NOMO-1 treated with dmso at 0.1 percent for 144 hours (cell line): ENCODE measurements around the gene GFPT2.

Source experiments
- DNase-seq: peaks from one replicate; lab custom pipeline; 2025; ENCODE audit not compliant: unreplicated experiment; lab: John Stamatoyannopoulos, UW

Gene GFPT2

DNA sequence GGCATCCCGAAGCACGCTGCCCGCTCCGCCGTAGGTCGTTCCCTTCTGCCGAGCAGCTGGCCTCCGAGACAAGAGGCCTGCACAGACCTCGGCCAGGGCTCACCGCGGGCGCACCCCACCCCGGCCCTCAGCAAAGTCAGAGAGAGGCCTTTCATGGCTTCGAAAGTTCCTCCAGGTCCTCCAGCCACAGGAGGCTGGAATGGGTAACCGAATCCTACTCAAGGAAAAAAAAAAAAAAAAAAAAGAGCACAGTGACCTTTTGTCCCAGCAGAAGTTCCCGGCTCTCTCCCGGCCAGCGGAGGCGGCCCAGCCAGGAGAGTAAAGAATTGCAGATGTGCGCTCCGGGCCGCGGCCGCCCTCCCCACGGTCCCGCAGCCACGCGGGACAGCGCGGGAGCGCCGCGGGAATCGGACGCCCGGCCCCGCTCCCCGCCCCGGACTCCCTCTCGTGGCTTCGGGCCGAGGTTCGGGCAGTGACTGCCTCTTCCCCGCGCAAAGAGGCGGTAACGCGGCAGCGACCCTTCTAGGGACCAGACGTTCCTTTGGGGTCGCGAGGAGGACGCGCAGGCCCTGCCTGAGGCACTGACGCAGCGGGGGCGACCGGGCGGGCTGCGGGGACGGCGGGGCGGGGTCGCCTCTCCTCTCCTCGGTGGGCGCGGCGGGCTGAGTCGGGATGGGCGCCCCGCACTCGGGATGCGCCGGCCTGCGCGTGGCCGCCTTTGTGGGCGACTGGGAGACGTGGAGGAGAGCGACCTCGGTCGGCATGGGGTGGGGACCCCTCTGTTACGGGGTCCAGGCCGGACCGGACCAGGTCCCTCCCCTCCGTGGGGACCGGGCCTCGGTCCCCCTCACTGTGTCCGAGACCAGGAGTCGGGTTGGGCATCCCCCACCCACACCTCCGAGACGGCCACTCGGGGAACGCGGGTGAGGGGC, 754 bp downstream of the GFPT2 start:
- DNase-seq = no peak

DNA sequence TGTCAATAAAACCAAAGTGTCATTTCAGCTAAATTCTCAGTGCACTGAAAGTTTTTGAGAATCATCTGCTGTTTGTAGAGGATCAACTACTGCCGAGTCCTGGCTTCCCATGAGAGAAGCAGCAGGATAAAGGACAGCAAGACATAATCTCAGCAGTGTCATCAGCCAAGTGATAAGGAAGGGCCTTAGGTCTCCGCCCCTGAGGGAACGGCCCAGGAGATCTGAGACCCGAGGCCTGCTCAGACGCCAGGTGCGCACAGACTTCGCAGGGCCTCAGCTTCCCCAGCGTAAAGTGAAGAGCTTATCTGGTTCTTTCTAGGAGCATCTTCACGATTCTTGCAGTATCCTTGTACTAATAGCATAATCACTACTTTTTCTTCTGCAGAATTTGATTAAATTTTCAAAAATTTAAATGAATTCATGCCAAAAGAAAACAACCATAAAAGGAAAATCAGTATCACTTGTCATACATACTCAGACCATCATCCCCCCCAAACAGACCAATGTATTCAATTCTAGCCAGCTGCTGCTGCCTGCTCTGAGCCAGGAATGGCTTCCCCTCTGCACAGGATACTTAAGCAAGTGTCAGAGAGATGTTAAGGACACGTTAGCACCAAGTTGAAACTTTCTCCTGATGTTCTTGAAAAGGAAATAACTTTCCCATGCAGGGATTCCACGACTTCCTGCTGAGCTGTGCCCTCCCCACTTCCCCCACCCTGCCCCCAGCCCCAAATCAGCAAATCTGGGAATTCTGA, 2.2 kb downstream of the GFPT2 start:
- DNase-seq = no peak

DNA sequence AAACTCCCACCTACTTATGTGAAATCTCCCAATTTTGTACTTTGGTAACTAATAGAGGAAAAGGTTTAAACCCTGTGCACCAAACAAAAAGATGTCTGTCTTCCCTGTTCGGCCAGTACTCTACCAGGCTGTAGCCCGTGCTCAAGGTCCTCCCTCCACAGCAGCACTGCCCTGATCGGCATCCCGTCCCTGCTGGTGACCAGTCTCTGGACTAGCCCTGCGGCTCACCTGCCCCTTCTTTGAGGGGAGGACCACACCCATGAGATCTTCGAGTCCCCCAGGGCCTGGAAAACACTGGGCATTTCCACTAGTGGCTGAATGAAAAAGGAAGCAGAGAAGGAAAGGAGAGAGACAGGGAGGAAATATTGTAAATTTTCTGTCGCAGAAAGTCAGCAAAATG, 2.8 kb downstream of the GFPT2 start:
- no peak for DNase-seq

DNA sequence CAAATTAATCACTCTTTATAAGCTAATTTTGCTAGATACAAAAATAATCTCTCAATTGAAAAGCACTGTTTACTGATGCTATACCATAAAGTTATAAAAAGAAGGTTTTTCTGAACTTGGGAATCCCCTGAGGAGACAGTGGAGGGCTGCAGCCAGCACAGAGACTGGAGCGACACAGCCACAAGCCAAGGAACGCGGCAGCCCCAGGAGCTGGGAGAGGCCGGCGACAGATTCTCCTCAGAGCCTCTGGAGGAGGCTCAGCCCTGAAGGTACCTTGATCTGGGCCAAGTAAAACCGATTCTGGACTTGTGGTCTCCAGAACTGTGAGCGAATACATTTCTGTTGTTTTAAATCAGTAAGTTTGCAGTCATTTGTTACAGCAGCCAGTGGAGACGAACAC, 3.7 kb downstream of the GFPT2 start:
- DNase-seq = no peak

DNA sequence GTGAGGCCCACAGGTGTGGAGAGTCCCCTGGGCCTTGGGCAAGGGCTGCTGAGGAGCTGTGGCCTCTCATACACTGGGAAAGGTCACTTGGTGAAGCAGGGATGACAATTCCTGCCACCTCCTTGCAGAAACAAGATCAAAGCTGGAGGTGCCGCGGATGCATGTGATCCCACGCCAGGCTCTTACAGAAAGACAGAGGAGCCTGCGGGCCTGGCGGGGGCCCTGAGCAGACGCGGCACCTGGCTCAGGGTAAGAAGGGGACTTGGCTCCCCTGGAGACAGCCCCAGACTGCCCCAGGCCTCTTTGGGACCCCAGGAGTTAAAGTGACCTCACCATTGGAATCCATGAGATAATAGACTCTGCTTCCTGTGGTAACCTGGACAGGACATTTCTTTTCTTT, 4.8 kb downstream of the GFPT2 start:
- DNase-seq = no peak

DNA sequence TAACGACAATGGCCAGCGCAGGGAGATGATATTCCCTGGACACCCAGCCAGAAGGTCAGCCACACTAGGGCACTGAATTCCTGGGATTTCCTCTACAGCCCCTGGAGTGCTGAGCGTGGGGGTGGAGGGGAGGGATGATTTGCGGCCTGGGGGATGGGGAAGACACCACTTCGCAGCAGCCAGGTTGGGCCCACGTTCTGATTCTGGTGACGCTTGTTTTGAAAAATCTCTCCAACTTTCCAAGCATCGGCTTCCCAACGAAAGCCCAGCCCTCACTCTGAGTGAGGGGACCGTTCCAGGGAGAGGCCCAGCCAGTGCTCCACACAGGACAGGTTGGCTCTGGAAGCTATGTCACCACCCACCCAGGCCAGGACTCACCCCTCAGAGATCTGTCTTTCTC, 5.4 kb downstream of the GFPT2 start:
- no peak for DNase-seq

DNA sequence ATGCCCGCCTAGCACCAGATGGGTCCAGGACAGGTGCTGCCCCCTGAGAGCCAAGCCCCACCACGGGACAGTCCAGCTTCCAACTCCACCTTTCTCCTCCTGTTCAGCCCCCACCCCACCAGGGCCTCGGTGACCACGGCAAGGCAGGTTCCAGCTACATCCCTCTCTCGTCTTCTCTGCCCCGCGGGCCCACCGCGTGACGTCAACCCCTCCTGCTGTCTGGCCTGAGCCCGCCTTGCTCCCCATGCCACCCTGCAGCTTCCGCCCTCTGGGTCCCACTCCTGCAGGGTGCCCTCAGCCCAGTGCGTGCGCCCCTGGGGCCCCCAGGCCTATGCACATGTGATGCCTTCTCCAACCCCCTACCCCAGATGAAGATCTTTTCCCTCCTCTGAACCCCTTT, 6.8 kb downstream of the GFPT2 start:
- no peak for DNase-seq

DNA sequence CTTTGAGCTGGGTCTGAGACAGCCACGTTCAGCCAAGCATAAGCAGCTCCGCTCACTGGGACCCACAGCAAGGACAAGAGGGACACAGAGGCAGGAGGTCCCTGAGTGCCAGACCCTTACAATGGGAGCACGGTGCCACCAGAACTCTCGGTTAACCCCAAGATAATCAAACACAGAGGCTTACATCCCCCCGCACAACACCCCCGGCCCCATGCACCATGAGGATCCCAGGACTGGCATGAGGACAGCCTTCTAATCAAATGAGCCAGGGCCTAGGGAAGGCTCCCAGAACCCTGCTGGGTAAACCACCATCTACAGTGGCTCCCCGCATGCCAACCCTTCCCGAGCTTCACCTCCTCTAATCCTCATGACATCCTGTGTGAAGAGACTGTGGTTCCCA, 7.4 kb downstream of the GFPT2 start:
- no peak for DNase-seq

DNA sequence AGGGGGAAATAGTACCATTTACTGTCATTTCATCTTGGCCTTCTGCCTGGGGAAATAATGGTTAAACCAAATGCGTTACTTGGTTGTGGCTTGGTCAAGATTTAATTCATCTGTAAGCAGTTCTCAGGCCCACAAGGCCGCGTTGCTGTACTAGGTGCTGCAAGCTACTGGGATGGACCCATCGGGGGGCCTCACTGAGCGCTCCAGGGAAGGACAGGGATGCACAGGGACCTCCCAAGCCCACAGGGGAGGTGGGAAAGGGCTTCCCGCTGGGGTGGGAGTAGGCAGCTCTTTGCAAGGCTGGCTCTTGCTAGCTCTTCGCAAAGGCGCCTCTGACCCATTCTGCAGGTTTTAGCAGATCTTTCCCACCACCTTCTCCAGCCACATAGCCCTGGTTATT, 8.0 kb downstream of the GFPT2 start:
- DNase-seq = no peak

DNA sequence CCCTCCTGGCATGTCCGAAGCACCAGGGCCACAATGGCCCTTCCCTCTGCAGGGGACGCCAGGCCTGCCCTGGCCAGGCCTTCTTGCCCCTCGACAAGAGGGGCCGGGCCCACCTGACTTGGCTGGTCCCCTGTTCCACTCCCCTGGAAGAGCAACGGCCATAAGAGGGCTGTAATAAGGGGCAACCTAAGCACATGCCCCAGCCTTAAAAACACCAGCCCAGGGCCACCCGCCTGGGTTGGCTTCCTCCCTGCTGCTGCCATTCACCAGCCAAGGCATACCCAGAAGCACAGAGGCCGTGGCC, 8.5 kb downstream of the GFPT2 start:
- no peak for DNase-seq

DNA sequence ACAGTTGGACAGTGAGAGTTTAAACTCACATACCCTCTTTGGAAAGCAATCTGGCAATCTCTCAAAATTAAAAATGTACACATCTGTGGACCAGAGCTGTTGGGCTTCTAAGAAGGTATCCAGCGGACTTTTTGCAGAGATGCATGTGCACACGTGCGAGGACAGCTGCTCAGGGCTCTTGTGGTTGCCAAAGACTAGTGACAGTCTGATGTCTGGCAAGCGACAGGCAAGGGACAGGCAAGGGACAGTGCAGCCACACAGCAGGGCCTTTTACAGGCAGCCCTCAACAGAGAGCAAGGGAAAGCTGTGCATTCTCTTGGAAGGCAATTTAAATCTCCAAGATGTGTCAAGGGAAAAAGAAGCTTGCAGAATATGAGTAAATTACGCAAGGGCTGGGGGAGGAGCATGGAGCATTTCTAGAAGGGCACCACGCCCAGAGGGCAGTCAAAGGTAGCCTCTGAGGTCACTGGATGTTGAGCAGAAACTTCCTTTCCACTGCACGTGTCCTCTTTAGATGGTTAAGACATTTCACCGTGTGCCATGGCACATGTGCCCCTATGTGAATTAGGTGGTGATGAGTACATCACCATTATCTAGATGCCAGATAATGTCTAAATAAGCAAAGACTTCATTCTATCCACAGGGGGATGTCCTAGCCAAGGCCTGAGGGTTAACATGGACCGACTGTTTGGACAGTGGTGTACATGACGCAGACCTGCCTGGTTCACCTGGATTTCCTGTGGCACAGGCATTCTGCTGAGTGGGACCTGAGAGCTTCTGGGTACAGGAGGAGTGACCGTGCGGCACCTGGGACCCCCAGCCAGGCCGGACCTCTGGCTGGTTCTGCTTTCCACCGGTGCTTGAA, 9.1 kb downstream of the GFPT2 start:
- DNase-seq = no peak

DNA sequence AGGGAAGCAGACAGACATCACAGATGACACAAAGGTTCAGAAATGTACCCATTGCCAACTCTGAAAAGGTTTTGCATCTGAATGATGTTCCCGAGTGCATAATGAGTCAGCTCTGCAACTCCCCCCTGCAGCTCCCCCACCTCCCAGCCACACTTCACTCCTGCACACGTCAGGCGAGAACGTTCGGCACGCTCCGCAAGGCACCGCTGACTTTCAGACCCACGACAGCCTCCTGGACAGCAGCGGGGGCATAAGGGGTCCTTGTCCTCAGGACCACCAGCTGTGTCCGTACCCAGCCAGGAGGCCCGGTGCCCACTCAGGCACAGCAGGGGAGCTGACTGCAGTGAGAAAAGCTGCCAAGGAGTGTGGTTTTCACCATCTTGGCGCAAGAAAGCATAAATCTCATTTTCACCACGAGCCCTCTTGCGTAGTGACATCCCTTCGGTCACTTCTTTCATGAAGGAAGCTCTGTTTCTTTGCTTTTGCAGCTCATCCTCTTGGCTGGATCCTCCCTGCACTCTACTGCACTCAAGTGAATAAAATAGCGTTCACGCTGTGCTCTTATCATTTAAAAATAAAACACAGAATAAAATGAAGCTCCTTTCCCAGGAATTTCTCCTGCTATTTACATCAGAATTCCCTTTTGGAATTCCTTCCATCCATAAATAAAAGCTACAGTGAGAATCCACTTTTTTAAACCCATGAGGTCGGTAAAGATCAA, 9.9 kb downstream of the GFPT2 start:
- no peak for DNase-seq

DNA sequence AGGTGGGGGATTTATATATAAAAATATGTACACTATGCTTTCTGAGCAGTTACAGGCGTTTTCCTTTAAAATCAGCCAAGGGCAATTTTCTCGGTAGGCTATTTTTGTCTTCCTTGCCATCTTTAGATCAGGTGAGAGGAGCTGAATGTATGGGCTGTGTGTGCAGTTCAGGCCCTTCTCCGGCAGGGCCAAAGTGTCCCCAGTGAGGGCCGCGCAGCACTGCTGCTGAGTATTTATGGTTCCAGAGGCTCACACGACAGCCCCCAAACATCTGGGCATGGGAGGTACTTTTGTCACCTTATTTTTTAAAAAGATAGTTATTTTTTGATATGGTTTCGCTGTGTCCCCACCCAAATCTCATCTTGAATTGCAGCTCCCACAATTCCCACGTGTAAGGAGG, 11.5 kb downstream of the GFPT2 start:
- DNase-seq = no peak

DNA sequence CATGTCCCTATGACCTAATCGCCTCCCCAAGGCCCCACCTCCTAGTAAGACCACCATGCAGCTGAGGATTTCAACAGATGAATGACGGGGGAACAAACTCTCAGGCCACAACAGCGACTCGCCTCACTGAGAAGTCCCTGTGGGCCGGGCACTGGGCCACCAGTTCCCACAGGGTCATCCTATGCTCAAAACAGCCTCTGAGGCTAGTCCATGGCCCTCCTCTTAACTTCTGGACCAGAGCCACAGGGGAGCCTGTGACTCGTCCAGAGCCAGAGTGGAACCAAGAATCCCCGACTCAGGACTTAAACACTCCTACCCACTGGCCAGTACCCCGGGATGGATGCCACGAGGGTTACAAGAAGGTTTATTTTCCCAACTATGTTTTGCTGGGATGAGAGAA, 12.3 kb downstream of the GFPT2 start:
- DNase-seq = no peak

DNA sequence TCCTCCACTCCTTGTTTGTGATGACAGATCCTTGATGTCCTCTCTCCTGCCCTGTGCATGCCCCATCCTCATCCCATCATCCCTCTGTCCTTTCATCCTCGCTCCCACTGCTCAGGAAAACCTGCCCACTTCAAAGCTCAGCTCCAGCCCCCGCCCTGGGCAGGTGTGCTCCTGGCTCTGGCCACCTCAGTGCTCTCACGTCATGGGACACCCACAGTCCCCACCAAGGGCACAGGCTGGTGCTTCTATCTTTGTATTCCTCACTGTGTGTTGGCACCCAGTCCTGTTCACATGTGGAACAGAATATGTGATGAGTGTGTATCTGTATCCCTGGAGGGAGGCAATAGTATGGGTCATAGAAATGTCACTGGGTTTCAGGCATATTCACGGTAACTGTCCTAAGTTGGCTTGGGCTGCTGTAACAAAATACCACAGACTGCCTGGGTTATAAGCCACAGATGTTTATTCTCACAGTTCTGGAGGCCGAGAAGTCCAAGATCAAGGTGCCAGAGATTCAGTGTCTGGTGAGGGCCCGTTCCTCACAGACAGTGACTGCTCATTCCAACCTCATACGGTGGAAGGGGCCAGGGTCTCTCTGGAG, 13.5 kb downstream of the GFPT2 start:
- DNase-seq = no peak

DNA sequence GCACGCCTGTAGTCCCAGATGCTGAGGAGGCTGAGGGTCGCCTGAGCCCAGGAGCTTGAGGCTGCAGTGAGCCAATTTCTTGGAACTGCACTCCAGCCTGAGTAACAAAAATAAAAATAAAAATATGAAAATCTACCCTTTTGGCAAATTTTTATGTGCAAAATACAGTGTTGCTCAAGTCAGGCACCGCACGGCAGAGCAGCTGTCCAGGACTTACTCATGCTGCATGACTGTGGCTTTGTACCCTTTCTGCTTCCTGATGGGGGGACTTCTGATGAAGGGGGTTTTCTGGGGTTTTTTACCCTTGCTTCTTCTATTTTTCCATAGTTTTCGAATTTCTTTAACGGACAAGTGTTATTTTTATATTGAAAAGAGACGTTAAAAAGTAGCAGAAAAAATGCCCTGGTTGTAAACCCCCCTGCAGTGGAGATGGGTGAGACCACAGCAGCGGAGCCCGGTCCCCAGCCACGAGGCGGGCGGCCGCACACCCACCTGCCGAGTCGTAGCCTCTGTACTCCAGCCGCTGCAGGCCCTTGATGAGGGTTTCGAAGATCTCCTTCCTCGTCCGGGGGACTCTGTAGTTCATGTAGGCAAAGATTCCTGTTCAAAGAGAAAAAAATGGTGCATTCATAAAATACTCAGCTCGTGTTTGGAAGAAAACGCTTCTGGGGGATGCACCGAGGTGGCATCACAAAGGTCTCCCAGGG, 15.0 kb downstream of the GFPT2 start:
- DNase-seq = no peak

DNA sequence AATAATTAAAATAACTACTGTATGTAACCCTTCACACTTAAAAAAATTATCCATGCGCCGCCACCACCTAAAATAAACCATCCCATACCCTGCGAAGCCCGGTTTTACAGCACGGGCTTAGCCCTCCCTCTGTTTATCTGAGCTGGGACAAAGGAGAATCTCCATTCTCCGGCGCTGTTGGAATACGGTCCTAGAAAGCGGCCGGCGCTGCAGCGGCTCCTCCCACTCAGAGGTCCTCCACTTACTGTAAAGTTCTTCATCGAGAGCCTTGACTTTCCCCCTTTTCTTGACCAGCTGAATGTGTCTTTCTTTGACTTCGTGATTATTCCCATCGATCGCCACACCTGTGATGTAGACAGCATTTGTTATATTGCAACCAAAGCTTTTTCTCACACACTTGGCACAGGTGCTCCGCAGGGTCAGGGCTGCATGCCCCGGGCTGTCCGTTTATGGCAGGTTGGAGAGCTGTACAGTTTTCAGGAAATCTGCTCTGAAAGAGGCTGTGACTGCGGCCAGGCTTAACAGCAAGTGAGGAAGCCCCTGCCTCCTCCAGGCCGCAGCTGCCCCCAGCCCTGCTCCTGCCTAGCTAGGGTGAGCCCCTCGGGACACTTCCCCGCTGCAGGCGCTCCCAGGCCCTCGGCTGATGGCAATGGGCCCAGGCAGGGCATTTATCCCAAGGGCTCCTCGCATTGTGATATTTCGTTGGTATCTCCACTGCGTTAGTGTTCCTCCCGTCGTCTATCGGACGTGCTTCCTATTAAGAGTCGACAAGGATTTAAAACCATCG, 16.7 kb downstream of the GFPT2 start:
- DNase-seq = no peak

DNA sequence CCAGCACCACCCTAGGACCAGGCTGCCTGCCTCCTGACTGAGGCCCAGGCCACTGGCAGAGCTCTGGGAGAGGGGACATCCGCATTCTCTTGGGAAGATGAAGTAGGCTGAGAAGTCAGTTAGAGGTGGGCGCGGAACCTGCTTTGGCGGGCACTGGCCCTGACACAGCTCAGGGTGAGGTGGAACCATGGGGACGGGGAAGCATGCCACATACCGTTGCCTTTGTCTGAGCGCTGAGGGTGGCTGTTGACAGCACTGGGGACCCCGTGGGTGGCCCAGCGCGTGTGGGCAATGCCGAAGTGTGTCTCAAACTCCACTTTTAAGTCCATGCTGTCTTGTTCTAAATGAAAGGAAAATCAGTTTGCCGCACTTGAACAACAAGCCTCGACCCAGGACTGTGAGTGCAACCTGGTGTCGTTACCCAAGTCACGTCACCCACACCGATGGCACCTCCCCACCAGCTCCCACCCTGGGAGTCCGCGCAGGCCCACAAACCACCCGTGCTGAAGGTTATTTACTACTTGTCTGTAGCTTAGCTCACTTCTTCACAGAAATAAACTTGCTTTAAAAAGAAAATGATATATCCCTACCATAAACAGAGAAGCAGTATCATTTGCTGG, 17.4 kb downstream of the GFPT2 start:
- DNase-seq = no peak
